Spleen (tissue), 7 donors: ENCODE measurements around the gene LIMK1.

Experiments
- POLR2AphosphoS5 ChIP-seq, 3 donors: sonication (generic); formaldehyde crosslinking; IDR thresholded peaks; one replicate each; pipeline ENCODE4 v1.5.1; 2017; ENCODE audit warnings: antibody characterized with exemption in 3 of 3
- TF ChIP-seq, protein P1 (sequence below), 11 experiments: fragments of 200-600 bp in 7 of 11; fragments of 450-650 bp in 4 of 11; sonication (generic) in 4 of 11; IDR thresholded peaks in 8 of 11; conservative IDR thresholded peaks in 3 of 11; 1 replicate in 7 of 11; 2 replicates in 4 of 11; pipeline versions ENCODE4 v1.4.0 to v1.8.0; 2016 to 2021; ENCODE audit warnings: antibody characterized with exemption in 11 of 11, inconsistent platforms in 4 of 11, mild to moderate bottlenecking in 1 of 11
- donor health status: DM: no; HTN: no; CAD: no; lungs with moderate emphysema.
- donor health status: DM: no; HTN: no; CAD: no.
- donor health status: DM: no; HTN: no; CAD: no.

DNA sequence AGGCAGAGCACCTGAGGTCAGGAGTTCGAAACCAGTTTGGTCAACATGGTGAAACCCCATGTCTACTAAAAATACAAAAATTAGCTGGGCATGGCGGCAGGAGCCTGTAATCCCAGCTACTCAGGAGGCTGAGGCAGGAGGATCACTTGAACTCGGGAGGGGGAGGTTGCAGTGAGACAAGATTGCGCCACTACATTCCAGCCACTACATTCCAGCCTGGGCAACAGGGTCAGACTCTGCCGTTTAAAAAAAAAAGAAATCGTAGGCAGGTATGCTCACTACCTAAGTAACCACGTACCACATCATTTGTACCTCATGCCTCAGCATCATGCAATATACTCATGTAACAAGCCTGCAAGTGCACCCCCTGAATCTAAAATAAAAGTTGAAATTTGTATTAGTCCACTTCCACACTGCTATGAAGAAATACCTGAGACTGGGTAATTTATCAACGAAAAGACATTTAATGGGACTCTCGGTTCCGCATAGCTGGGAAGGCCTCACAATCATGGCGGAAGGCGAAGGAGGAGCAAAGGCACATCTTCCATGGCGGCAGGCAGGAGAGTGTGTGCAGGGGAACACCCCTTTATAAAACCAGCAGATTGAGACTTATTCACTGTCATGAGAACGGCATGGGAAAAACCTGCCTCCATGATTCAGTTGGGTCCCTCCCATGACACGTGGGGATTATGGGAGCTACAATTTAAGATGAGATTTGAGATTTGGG lies 82.4 kb downstream of the LIMK1 start:
- TF ChIP-seq, protein P1, sequence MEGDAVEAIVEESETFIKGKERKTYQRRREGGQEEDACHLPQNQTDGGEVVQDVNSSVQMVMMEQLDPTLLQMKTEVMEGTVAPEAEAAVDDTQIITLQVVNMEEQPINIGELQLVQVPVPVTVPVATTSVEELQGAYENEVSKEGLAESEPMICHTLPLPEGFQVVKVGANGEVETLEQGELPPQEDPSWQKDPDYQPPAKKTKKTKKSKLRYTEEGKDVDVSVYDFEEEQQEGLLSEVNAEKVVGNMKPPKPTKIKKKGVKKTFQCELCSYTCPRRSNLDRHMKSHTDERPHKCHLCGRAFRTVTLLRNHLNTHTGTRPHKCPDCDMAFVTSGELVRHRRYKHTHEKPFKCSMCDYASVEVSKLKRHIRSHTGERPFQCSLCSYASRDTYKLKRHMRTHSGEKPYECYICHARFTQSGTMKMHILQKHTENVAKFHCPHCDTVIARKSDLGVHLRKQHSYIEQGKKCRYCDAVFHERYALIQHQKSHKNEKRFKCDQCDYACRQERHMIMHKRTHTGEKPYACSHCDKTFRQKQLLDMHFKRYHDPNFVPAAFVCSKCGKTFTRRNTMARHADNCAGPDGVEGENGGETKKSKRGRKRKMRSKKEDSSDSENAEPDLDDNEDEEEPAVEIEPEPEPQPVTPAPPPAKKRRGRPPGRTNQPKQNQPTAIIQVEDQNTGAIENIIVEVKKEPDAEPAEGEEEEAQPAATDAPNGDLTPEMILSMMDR (IDR thresholded peaks at IDR 0.05 in 8 of 11, conservative IDR thresholded peaks at IDR 0.05 in 3 of 11) = no peak
- no peak for TF ChIP-seq POLR2AphosphoS5 (IDR thresholded peaks at IDR 0.05)
